SU-DHL-6 (cell line): ENCODE measurements around the gene APBB1.

ENCODE experiments used
- CTCF ChIP-seq: fragments of 200-600 bp; sonication (generic); IDR thresholded peaks from one replicate; pipeline ENCODE4 v1.5.1; 2017; ENCODE audit warnings: antibody characterized with exemption, mild to moderate bottlenecking, low read length, moderate library complexity; ENCODE audit not compliant: insufficient read depth, poor library complexity, severe bottlenecking
- EZH2phosphoT487 ChIP-seq: fragments of 200-600 bp; sonication (generic), shearing (Covaris generic); conservative IDR thresholded peaks from 2 replicates; pipeline ENCODE4 v1.6.1; 2018; ENCODE audit warnings: mild to moderate bottlenecking, antibody characterized with exemption, low read length, moderate library complexity, mixed read lengths

GRCh38 chr11:6414874-6415328 lies 4.0 kb downstream of the APBB1 start:
- TF ChIP-seq CTCF (no peak), EZH2phosphoT487 (no peak)
